GM12891 (cell line): Measurements from ENCODE around the gene UNC45A.
"Not testable (repeated sequence)": the region's sequence is repeated elsewhere in the genome, so short reads cannot be mapped to it uniquely, and the experiment has no call there.

Source experiments
- DNase-seq: peaks from one replicate; pipeline ENCODE4 v3.0.0; 2011; ENCODE audit warnings: low spot score; ENCODE audit not compliant: insufficient read length
- FAIRE-seq: peaks from 2 replicates; lab custom pipeline; 2011; peaks lifted over from hg19 to GRCh38; lab: Jason Lieb, UNC
- PAX5 ChIP-seq: IDR thresholded peaks from 2 replicates; pipeline ENCODE4 v1.6.1; 2011; ENCODE audit warnings: low read length, moderate library complexity, mild to moderate bottlenecking; ENCODE audit not compliant: insufficient read depth, severe bottlenecking
- POLR2A ChIP-seq: IDR thresholded peaks from 2 replicates; pipeline ENCODE4 v1.6.1; 2011; ENCODE audit warnings: low read depth, low read length, control low read depth
- POLR2AphosphoS5 ChIP-seq: IDR thresholded peaks from 2 replicates; pipeline ENCODE4 v1.6.1; 2011; ENCODE audit warnings: low read depth, low read length, control low read depth
- POU2F2 ChIP-seq: IDR thresholded peaks from 2 replicates; pipeline ENCODE4 v1.6.1; 2011; ENCODE audit warnings: low read depth, mild to moderate bottlenecking, control low read depth, low read length, moderate library complexity
- SPI1 ChIP-seq: IDR thresholded peaks from 2 replicates; pipeline ENCODE4 v1.6.1; 2011; ENCODE audit warnings: low read depth, low read length, control low read depth
- TAF1 ChIP-seq: IDR thresholded peaks from 2 replicates; pipeline ENCODE4 v1.6.1; 2011; ENCODE audit warnings: low read depth, low read length, control low read depth

The UNC45A gene

DNA sequence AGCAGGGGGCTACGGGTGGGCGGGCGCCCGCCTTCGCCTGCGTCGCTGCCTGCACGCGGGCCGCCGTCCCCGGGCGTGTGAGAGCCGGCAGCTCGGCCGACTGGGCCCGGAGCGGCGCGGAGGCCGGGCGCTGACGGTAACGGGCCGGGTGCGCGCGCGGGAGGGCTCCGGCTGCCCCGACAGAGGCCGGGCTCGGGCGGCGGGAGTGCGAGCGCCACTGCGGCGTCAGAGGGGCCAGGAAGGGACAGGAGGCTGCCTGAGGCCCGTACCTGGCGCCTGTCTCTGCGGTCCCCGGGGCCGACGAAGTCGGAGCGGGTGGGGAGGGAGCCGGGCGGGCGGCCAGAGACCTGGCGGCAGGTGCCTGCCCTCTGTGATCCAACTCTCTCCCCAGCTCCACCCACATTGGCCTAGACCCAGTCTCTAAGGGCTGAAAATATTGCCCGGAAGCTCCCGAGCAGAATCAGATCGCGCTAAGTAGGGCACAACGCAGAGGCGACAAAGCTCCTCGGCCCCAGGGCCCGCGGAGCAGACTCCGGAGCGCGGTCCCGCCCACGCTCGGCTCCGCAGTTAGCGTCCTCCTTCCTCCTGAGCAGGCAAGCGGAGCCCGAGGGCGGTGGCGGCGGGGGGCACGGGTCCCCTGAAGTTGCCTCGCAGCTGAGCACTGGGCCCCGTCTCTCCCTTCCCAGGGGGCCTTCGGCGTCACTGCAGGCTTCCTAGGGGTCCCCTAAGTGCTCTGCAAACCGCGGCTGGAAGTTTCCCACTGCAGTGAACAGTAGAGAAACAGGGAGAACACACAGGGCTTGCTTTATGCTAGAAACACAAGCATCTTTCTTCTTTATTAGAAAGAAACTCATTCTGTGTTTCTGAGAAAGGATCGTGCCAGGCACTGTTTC lies 32.0 kb upstream of the UNC45A start, which contains the start of gene MAN2A2:
Gene MAN2A2 (plus strand): TSS at position 463 of the 893 bp plus-strand sequence. CDS start 906 bp downstream, outside the sequence.
- DNase-seq: peak; percentile 89
- no peak for TF ChIP-seq SPI1
- peak; percentile 75; the same call in 1 of the 2 replicates for TF ChIP-seq TAF1
- TF ChIP-seq PAX5: peak; percentile 39
- TF ChIP-seq POLR2A: peak; percentile 71
- peak; percentile 72 for TF ChIP-seq POLR2AphosphoS5
- FAIRE-seq: peak; percentile 95

DNA sequence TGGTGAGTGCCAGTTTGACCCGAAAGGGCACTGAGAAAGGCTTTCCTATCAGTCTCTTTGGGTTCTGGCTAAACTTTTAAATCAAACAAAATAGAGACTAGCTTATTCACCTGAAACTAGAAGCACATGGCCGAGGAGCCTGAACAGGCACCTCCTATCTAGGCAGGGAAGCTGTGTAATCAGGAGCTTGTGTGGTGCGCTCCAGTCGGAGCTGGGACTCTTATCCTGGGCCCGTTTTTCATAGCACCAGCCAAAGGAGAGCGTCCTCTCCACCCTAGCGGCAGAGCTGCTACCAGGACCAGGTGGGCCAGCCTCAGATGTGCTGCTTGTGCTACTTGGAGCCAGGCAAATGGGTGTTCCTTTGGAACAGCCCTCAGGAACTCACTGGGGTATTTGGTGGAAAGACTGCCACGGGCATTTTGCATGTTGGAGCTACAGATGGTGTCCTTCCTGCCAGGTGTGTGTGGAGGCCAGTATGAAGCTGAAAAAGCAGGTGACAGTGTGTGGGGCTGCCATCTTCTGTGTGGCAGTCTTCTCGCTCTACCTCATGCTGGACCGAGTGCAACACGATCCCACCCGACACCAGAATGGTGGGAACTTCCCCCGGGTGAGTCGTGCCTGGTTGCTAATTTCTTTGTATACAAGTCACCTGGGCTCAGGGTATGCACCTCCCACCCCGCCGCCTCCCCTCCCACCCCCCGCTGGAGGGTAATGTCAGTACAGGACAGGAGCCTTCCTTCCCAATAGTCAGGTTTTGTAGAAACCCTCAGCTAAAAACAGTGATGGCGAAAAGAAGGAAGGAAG lies 31.1 kb upstream of the UNC45A start:
- no peak for TF ChIP-seq TAF1
- no peak for TF ChIP-seq SPI1
- TF ChIP-seq PAX5: no peak
- no peak for TF ChIP-seq POLR2AphosphoS5
- TF ChIP-seq POLR2A: no peak
- TF ChIP-seq POU2F2: no peak
- no peak for DNase-seq
- FAIRE-seq: peak; percentile 68

DNA sequence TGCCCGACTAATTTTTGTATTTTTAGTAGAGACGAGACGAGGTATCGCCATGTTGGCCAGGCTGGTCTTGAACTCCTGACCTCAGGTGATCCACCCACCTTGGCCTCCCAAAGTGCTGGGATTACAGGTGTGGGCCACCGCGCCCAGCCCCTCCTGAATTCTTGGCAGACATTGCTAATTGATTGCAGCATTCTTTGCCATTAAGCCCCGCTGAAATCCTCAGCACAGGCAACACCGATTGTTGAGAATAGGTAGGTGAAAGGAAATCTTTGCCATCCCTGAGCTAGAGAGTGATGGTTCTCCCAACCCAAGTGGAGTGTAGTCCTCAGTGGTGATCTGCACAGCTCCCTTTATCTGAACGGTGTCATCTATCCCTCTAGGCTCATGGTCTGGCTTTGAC lies 30.3 kb upstream of the UNC45A start:
- FAIRE-seq: no peak
- DNase-seq: no peak
- no peak for TF ChIP-seq POLR2AphosphoS5
- no peak for TF ChIP-seq TAF1
- TF ChIP-seq POLR2A: no peak
- no peak for TF ChIP-seq SPI1
- TF ChIP-seq POU2F2: no peak
- TF ChIP-seq PAX5: no peak

DNA sequence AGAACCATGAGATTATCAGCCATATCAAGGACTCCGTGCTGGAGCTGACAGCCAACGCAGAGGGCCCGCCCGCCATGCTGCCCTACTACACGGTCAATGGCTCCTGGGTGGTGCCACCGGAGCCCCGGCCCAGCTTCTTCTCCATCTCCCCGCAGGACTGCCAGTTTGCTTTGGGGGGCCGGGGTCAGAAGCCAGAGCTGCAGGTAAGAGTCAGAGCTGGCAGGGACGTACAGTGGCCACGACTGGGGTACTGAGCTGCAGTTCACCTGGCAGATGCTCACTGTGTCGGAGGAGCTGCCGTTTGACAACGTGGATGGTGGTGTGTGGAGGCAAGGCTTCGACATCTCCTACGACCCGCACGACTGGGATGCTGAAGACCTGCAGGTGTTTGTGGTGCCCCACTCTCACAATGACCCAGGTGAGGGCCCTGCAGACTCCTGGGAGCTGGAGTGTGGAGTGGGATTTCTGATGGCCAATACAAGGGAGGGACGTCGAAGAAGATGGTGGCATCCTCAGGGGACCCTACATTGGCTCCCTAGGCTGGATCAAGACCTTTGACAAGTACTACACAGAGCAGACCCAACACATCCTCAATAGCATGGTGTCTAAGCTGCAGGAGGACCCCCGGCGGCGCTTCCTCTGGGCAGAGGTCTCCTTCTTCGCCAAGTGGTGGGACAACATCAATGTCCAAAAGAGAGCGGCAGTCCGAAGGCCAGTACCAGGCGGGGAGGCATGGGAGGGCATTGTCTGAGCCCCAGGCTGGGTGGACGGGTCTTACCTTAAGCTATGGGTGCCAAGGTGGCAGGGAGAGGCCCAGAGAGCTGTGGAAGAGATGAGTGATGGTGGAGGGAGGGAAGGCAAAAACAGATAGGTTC lies 29.5 kb upstream of the UNC45A start:
- DNase-seq (no peak), FAIRE-seq (no peak)
- TF ChIP-seq TAF1 (no peak), POLR2A (no peak), POLR2AphosphoS5 (no peak), PAX5 (no peak), SPI1 (no peak), POU2F2 (no peak)

DNA sequence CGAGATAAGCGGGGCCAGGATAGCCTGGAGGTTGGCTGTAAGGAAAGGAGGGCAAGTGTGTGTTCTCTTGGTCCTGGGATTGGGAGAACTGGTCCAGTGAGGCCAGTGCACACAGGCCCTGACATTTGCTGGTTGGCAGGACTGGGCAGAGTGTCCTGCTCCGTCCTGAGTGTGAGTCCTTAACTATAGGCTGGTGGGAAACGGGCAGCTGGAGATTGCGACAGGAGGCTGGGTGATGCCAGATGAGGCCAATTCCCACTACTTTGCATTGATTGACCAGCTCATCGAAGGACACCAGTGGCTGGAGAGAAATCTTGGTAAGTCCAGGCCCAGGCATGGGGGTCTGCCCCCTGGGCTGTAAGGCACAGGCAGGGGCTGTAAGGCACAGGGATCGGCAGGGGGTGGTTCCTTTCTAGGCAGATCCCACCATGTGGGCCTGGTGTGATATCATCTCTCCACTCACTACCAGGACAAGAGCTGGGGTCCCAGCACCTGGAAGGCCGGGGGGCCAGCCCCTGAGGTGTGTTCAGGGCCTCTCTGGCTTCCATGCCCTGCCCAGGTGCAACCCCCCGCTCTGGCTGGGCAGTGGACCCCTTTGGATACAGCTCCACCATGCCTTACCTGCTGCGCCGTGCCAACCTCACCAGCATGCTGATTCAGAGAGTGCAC lies 28.8 kb upstream of the UNC45A start:
- FAIRE-seq (no peak), DNase-seq (no peak)
- no peak for TF ChIP-seq POLR2A
- TF ChIP-seq SPI1: no peak
- TF ChIP-seq TAF1: no peak
- no peak for TF ChIP-seq POU2F2
- TF ChIP-seq POLR2AphosphoS5: no peak
- no peak for TF ChIP-seq PAX5

DNA sequence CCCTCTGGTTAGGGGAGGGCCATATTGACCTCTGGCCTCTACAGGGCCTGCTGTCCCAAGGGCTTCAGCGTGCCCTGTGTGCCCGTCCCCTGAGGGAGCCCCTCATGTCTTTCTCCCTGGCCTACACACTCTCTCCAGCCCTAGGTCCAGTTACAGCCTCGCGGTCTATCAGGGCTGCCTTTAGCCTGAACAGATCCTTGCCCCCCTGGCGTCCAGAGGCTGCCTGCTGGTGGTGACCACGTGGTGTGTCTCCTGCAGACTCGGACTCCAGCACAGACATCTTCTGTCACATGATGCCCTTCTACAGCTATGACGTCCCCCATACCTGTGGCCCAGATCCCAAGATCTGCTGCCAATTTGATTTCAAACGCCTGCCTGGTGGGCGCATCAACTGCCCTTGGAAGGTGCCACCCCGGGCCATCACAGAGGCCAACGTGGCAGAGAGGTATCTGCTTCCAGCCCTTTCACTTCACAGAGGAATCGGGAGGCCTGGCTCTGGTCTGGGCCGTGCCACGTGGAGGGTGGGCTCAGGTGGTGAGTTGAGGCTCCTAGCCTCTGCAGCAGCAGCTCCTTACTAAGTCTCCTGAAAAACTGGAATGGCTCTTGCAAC lies 27.9 kb upstream of the UNC45A start:
- FAIRE-seq: no peak
- TF ChIP-seq POLR2AphosphoS5: no peak
- no peak for TF ChIP-seq PAX5
- TF ChIP-seq TAF1: no peak
- no peak for TF ChIP-seq POLR2A
- TF ChIP-seq POU2F2: no peak
- no peak for TF ChIP-seq SPI1
- no peak for DNase-seq

DNA sequence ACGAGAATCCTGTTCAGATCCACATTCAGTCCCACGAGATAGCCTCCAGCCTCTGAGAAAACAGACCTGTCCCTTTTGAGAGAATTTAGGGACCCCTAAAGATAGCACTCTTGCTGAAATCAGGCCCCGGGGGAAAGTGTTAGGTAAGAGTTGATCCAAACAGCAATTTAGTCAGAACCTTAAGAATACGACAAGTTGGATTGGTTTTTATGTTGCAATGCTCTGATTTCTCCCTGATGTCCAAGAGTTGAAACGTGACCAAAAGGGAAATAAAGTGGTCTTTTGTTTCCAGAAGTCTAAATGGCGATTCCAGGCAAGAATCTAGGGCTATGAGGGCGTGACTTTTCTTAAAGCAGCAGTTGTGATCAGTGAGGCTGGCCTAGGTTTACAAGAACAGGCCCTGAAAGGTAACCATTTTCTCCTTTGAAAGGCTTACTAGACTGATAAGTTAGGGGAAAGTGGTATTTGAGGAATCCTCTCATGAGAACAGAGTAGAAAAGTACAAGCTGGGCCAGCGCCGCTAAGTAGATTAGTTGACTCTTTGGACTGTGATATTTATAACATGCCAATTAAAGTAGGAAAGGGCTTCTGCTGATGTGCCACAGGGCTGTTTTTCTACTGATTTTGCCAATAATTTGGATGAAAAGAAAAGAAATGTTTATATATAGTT lies 27.1 kb upstream of the UNC45A start:
- DNase-seq: no peak
- TF ChIP-seq SPI1: no peak
- TF ChIP-seq POLR2AphosphoS5: no peak
- TF ChIP-seq TAF1: no peak
- TF ChIP-seq POU2F2: no peak
- TF ChIP-seq POLR2A: no peak
- no peak for TF ChIP-seq PAX5
- FAIRE-seq: no peak

DNA sequence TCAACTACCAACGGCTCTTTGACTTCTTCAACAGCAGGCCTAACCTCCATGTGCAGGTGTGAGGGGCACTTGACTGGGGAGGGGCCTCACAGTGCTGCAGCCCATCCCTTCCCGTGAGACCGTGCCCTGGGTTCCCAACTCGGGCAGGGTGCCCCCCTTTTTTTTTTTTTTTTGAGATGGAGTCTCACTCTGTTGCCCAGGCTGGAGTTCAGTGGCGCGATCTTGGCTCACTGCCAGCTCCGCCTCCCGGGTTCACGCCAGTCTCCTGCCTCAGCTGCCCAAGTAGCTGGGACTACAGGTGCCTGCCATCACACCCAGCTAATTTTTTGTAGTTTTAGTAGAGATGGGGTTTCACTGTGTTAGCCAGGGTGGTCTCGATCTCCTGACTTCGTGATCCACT lies 25.6 kb upstream of the UNC45A start:
- not testable (repeated sequence) for FAIRE-seq, DNase-seq

DNA sequence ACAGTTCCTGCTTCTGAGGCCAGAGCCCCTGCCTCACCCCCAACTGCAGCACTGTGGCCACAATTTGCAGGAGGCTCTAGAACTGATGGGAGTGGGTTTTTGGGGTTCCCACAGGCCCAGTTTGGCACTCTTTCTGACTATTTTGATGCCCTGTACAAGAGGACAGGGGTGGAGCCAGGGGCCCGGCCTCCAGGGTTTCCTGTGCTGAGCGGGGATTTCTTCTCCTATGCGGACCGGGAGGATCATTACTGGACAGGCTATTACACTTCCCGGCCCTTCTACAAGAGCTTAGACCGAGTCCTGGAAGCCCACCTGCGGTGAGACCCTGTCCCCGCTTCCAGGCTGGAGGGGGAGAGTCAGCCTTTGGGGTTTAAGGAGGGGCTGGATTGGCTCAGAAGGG lies 25.1 kb upstream of the UNC45A start:
- no peak for FAIRE-seq
- no peak for DNase-seq
- TF ChIP-seq POLR2AphosphoS5 (no peak), POU2F2 (no peak), POLR2A (no peak), SPI1 (no peak), TAF1 (no peak), PAX5 (no peak)
